IPS DF 4.7 (cell line): ENCODE results near the gene WASHC4.
"Not testable (repeated sequence)": the region's sequence is repeated elsewhere in the genome, so short reads cannot be mapped to it uniquely, and the experiment has no call there.

Experiments
- DNase-seq: peaks from one replicate; pipeline ENCODE4 v3.0.0-alpha.2; 2013; ENCODE audit warnings: low spot score; ENCODE audit errors: extremely low read depth

WASHC4 gene

GRCh38 chr12:105162174-105162573 is 54.6 kb downstream of the WASHC4 start:
- DNase-seq = no peak

- no peak for DNase-seq
These were observed 56.5 kb downstream of the WASHC4 start for GRCh38 chr12:105164068-105164467.

GRCh38 chr12:105166736-105167135 is 59.2 kb downstream of the WASHC4 start:
- DNase-seq = no peak

GRCh38 chr12:105167346-105167745 is 59.8 kb downstream of the WASHC4 start:
- DNase-seq = no peak

- DNase-seq = no peak
These were observed 60.5 kb downstream of the WASHC4 start for GRCh38 chr12:105168006-105168405.

GRCh38 chr12:105170139-105170538 is 62.6 kb downstream of the WASHC4 start:
- no peak for DNase-seq

- no peak for DNase-seq
These were observed 64.3 kb downstream of the WASHC4 start for GRCh38 chr12:105171691-105172436.

GRCh38 chr12:105175397-105175990 is 68.0 kb downstream of the WASHC4 start:
- no peak for DNase-seq

GRCh38 chr12:105177208-105177607 is 69.7 kb downstream of the WASHC4 start:
- no peak for DNase-seq

- not testable (repeated sequence) for DNase-seq
These were observed 71.6 kb downstream of the WASHC4 start for GRCh38 chr12:105179114-105179513.

- not testable (repeated sequence) for DNase-seq
These were observed 75.9 kb downstream of the WASHC4 start for GRCh38 chr12:105183406-105183805.

- not testable (repeated sequence) for DNase-seq
These were observed 76.4 kb downstream of the WASHC4 start for GRCh38 chr12:105183976-105184375.

- no peak for DNase-seq
These were observed 81.8 kb downstream of the WASHC4 start for GRCh38 chr12:105189293-105189692.

- no peak for DNase-seq
These were observed 83.0 kb downstream of the WASHC4 start for GRCh38 chr12:105190530-105190929.

- no peak for DNase-seq
These were observed 85.2 kb downstream of the WASHC4 start for GRCh38 chr12:105192624-105193225.

- no peak for DNase-seq
These were observed 87.4 kb downstream of the WASHC4 start for GRCh38 chr12:105194947-105195346.

GRCh38 chr12:105196090-105196489 is 88.6 kb downstream of the WASHC4 start:
- DNase-seq = no peak

- no peak for DNase-seq
These were observed 91.4 kb downstream of the WASHC4 start for GRCh38 chr12:105198961-105199360.

- DNase-seq = no peak
These were observed 92.9 kb downstream of the WASHC4 start for GRCh38 chr12:105200385-105200784.

- DNase-seq = no peak
These were observed 93.8 kb downstream of the WASHC4 start for GRCh38 chr12:105201299-105201698.

GRCh38 chr12:105202202-105202601 is 94.7 kb downstream of the WASHC4 start:
- DNase-seq = no peak

- no peak for DNase-seq
These were observed 96.6 kb downstream of the WASHC4 start for GRCh38 chr12:105204127-105204526.

GRCh38 chr12:105204916-105205315 is 97.4 kb downstream of the WASHC4 start:
- no peak for DNase-seq
